B cell (primary cell): Measurements from ENCODE around the gene CASKIN1. TPM values are rescaled to one million over a fixed set of nuclear protein-coding genes. Genes with fewer than 3 reads are reported as not detected.

Experiments used
- ATAC-seq: fragments of 200-7000 bp; cut with Tn5 transposase; one replicate; pipeline ENCODE4 v1.10.0; 2021; ENCODE audit warnings: low read depth, mild to moderate bottlenecking, moderate number of reproducible peaks, moderate library complexity
- CTCF ChIA-PET: fragments of 350-600 bp; sonication (Branson Sonifier 250); formaldehyde crosslinking; loops from one replicate; lab custom pipeline; 2021; ENCODE audit warnings: antibody characterized with exemption, inconsistent platforms; lab: Charles Lee
- POLR2A ChIA-PET: fragments of 350-600 bp; sonication (Branson Sonifier 250); formaldehyde crosslinking; loops from one replicate; lab custom pipeline; 2021; ENCODE audit warnings: antibody characterized with exemption; lab: Charles Lee
- DNase-seq: peaks from one replicate; pipeline ENCODE4 v3.0.0; 2013
- H2AFZ ChIP-seq: 2 replicates; pipeline ENCODE4 v1.6.1; 2012; ENCODE audit warnings: mild to moderate bottlenecking, low read depth, low read length; ENCODE audit not compliant: insufficient read depth, poor library complexity, severe bottlenecking
- H3K27ac ChIP-seq, 2 donors: 1 replicate in 1 of 2; 2 replicates in 1 of 2; pipeline ENCODE4 v1.5.1; 2012 to 2013; ENCODE audit warnings: low read length in 2 of 2, mild to moderate bottlenecking in 2 of 2, moderate library complexity in 1 of 2
- H3K27me3 ChIP-seq, 4 experiments: fragments of 200-600 bp in 1 of 4; sonication (generic) in 1 of 4; replicated peaks in 1 of 4; 1 replicate in 2 of 4; 2 replicates in 2 of 4; pipeline versions ENCODE4 v1.6.1 to v1.7.0; 2013 to 2016; ENCODE audit warnings: low read length in 3 of 4, mild to moderate bottlenecking in 2 of 4, mixed read lengths in 1 of 4, moderate library complexity in 1 of 4; ENCODE audit not compliant: insufficient read depth in 4 of 4, control insufficient read depth in 3 of 4; ENCODE audit errors: control extremely low read depth in 1 of 4
- H3K36me3 ChIP-seq, 2 experiments: replicated peaks in 1 of 2; 1 replicate in 1 of 2; 2 replicates in 1 of 2; pipeline versions ENCODE4 v1.6.1 to v1.7.1; 2013; ENCODE audit warnings: low read length in 1 of 2; ENCODE audit not compliant: insufficient read depth in 2 of 2, control insufficient read depth in 1 of 2; ENCODE audit errors: control extremely low read depth in 1 of 2, extremely low read depth in 1 of 2
- H3K4me1 ChIP-seq, 2 donors: fragments of 200-600 bp in 1 of 2; sonication (generic) in 1 of 2; 1 replicate in 1 of 2; 2 replicates in 1 of 2; pipeline versions ENCODE4 v1.5.1 to v1.6.1; 2013 to 2017; ENCODE audit warnings: low read length in 2 of 2; ENCODE audit not compliant: control insufficient read depth in 2 of 2, insufficient read depth in 2 of 2
- H3K4me2 ChIP-seq: replicated peaks from 2 replicates; pipeline ENCODE3; 2012; ENCODE audit warnings: mild to moderate bottlenecking, low read depth, low read length; ENCODE audit not compliant: poor library complexity, severe bottlenecking
- H3K4me3 ChIP-seq, 5 experiments: fragments of 200-600 bp in 1 of 5; sonication (generic) in 1 of 5; 1 replicate in 3 of 5; 2 replicates in 2 of 5; pipeline versions ENCODE4 v1.5.1 to v1.7.0; 2011 to 2016; ENCODE audit warnings: low read length in 4 of 5, mild to moderate bottlenecking in 4 of 5, low read depth in 2 of 5, control low read depth in 1 of 5, moderate library complexity in 1 of 5; ENCODE audit not compliant: insufficient read depth in 1 of 5; ENCODE audit errors: control extremely low read depth in 1 of 5, extremely low read depth in 1 of 5
- H3K79me2 ChIP-seq: fragments of 200-600 bp; sonication (generic); one replicate; pipeline ENCODE4 v1.6.0; 2016; ENCODE audit warnings: low read length; ENCODE audit not compliant: control insufficient read depth, insufficient read depth
- H3K9ac ChIP-seq: fragments of 200-600 bp; sonication (generic); 2 replicates; pipeline ENCODE4 v1.6.1; 2017; ENCODE audit warnings: mild to moderate bottlenecking, low read length, moderate library complexity
- H3K9me3 ChIP-seq, 3 donors: one replicate each; pipeline versions ENCODE4 v1.6.1 to v1.7.1; 2013; ENCODE audit warnings: low read length in 2 of 3; ENCODE audit not compliant: control insufficient read depth in 2 of 3, insufficient read depth in 1 of 3; ENCODE audit errors: control extremely low read depth in 1 of 3
- H4K20me1 ChIP-seq: 2 replicates; pipeline ENCODE4 v1.6.0; 2012; ENCODE audit warnings: mild to moderate bottlenecking, low read length; ENCODE audit not compliant: insufficient read depth, control insufficient read depth, poor library complexity, severe bottlenecking
- H3K27ac Mint-ChIP-seq: one replicate; pipeline ENCODE4 v1.8.0; 2021; ENCODE audit warnings: mixed read lengths
- H3K27me3 Mint-ChIP-seq: one replicate; pipeline ENCODE4 v1.8.0; 2021; ENCODE audit warnings: mixed read lengths
- H3K4me1 Mint-ChIP-seq: one replicate; pipeline ENCODE4 v1.8.0; 2021; ENCODE audit warnings: mixed read lengths
- H3K4me3 Mint-ChIP-seq: one replicate; pipeline ENCODE4 v1.8.0; 2021; ENCODE audit warnings: mixed read lengths
- H3K9me3 Mint-ChIP-seq: one replicate; pipeline ENCODE4 v1.8.0; 2022; ENCODE audit warnings: mixed read lengths; ENCODE audit not compliant: insufficient read depth
- EZH2 ChIP-seq: IDR thresholded peaks from 2 replicates; pipeline ENCODE4 v1.6.1; 2012; ENCODE audit warnings: borderline replicate concordance, low read depth, mild to moderate bottlenecking, moderate library complexity, low read length; ENCODE audit not compliant: insufficient read depth, poor library complexity, severe bottlenecking
- WGBS: methylation state at CpG from one replicate; pipeline ENCODE4 v1.1.5; 2013; ENCODE audit warnings: missing lambda C conversion rate; ENCODE audit not compliant: insufficient coverage; 5-methylcytosine and 5-hydroxymethylcytosine counted together
- intact Hi-C: fragments of 100-400 bp; cut with micrococcal nuclease; formaldehyde crosslinking; loops from one replicate; pipeline ENCODE4 v1.10.0; 2022
- polyA plus RNA-seq: library from polyadenylated mRNA; depleted of rRNA; stranded (reverse); fragments of >200 nt; gene quantifications from 2 replicates; pipeline ENCODE4 v1.2.3, GENCODE V29; 2012
- total RNA-seq, 2 donors: library from RNA; stranded (reverse); fragments of 120-200 nt in 1 of 2; gene quantifications; 1 replicate in 1 of 2; 2 replicates in 1 of 2; pipeline versions ENCODE4 v1.2.3 to v1.2.4, GENCODE V29; 2013 to 2022
- TF ChIP-seq, protein P1 (sequence below): fragments of 200-600 bp; IDR thresholded peaks from one replicate; pipeline ENCODE4 v1.8.0; 2022; ENCODE audit warnings: antibody characterized with exemption, mild to moderate bottlenecking

Gene CASKIN1
- total and polyA plus RNA-seq, 2 donors (not counting 1 experiment from before 2014, with no cell fraction given), result 0.01 TPM; not detected in 1

DNA sequence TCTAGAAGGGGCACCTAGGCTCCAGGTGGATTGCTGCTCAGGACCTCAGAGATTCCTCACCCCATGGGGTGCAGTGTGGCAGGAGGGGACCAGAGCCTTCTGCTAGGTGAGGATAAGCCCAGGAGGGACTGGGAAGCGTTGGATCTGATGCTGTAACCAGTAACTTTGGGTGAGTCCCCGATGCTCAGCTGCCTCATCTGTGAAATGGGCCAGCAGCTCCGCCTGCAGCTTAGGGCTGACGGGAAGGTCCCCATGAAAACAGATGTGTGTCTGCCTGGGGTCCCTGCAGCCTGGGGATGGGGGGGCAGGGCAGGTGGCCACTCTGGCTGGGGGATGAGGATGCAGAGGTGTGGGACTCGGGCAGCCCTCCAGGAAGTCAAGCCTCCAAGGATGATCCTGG is 2.7 kb upstream of the CASKIN1 start:
- H3K4me3 ChIP-seq, result no peak overlapping the region
- ChIA-PET POLR2A (no interaction called here), CTCF (no interaction called here)
- H3K9me3 ChIP-seq, result peaks cover 0 to 6% (median 0%) of the 10 kb centered on the region in 3 donors
- H2AFZ ChIP-seq, result no peak overlapping the region
- peaks cover 10% of the 10 kb centered on the region for H3K4me1 Mint-ChIP-seq
- no peaks in the 10 kb centered on the region for H4K20me1 ChIP-seq
- intact Hi-C loops, result loop anchor here (10.0 kb wide), 2 partner anchors 146 to 406 kb away; partner anchors contain the start of gene ABCA3
- no peaks in the 10 kb centered on the region for H3K79me2 ChIP-seq
- 90% methylated on average over 5 of the region's 5 CpGs for WGBS
- no peak overlapping the region for H3K27ac ChIP-seq
- H3K9me3 Mint-ChIP-seq, result no peaks in the 10 kb centered on the region
- TF ChIP-seq, protein P1, sequence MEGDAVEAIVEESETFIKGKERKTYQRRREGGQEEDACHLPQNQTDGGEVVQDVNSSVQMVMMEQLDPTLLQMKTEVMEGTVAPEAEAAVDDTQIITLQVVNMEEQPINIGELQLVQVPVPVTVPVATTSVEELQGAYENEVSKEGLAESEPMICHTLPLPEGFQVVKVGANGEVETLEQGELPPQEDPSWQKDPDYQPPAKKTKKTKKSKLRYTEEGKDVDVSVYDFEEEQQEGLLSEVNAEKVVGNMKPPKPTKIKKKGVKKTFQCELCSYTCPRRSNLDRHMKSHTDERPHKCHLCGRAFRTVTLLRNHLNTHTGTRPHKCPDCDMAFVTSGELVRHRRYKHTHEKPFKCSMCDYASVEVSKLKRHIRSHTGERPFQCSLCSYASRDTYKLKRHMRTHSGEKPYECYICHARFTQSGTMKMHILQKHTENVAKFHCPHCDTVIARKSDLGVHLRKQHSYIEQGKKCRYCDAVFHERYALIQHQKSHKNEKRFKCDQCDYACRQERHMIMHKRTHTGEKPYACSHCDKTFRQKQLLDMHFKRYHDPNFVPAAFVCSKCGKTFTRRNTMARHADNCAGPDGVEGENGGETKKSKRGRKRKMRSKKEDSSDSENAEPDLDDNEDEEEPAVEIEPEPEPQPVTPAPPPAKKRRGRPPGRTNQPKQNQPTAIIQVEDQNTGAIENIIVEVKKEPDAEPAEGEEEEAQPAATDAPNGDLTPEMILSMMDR, result no peak
- TF ChIP-seq EZH2, result no peak
- no peak overlapping the region for H3K4me2 ChIP-seq
- ATAC-seq (no peak), DNase-seq (no peak)
- H3K9ac ChIP-seq, result no peak overlapping the region
- H3K27ac Mint-ChIP-seq, result no peak overlapping the region
- H3K4me3 Mint-ChIP-seq, result no peak overlapping the region
- H3K27me3 ChIP-seq, result peaks cover 0 to 42% (median 19%) of the 10 kb centered on the region in 4 experiments
- peaks cover 27% of the 10 kb centered on the region for H3K27me3 Mint-ChIP-seq
- peaks cover 12 to 22% of the 10 kb centered on the region in 2 donors for H3K4me1 ChIP-seq
- H3K36me3 ChIP-seq, result no peaks in the 10 kb centered on the region

DNA sequence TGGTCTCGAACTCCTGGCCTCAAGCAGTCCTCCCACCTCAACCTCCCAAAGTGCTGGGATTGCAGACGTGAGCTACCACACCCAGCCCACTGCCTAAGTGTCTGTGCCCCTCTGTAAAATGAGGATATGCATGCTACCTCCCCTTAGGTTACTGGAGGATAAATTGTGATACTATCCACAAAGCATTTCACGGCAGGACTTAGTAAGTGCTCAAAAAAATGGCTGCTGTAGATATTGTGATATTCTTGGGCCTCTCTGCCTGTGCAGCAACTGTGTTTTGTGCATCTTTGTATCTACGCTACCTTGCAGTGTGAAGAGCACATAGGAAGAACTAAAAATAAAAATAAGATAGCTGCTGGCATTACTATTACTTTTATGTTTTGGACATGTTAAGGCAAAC is 1.9 kb upstream of the CASKIN1 start:
- H3K9me3 ChIP-seq, result peaks cover 0 to 6% (median 0%) of the 10 kb centered on the region in 3 donors
- no peak for TF ChIP-seq EZH2
- TF ChIP-seq, protein P1, result no peak
- ATAC-seq (no peak), DNase-seq (no peak)
- peaks cover 10% of the 10 kb centered on the region for H3K4me1 Mint-ChIP-seq
- H3K4me2 ChIP-seq, result no peak overlapping the region
- ChIA-PET POLR2A (no interaction called here), CTCF (no interaction called here)
- H3K36me3 ChIP-seq, result no peaks in the 10 kb centered on the region
- no peak overlapping the region for H2AFZ ChIP-seq
- H3K4me1 ChIP-seq, result peaks cover 12 to 22% of the 10 kb centered on the region in 2 donors
- H3K27ac Mint-ChIP-seq, result no peak overlapping the region
- no peak overlapping the region for H3K9ac ChIP-seq
- H3K9me3 Mint-ChIP-seq, result no peaks in the 10 kb centered on the region
- WGBS, result no CpG with 5 or more reads among the region's 4 CpGs
- peaks cover 0 to 49% (median 20%) of the 10 kb centered on the region in 4 experiments for H3K27me3 ChIP-seq
- H3K4me3 Mint-ChIP-seq, result peak overlapping the region; percentile 40
- H3K27ac ChIP-seq, result no peak overlapping the region
- peaks cover 27% of the 10 kb centered on the region for H3K27me3 Mint-ChIP-seq
- H3K79me2 ChIP-seq, result no peaks in the 10 kb centered on the region
- intact Hi-C loops, result loop anchor here (10.0 kb wide), 2 partner anchors 147 to 407 kb away; partner anchors contain the start of gene ABCA3
- no peaks in the 10 kb centered on the region for H4K20me1 ChIP-seq
- H3K4me3 ChIP-seq, result no peak overlapping the region
